B cell (primary cell): ENCODE data around the gene PRLR. TPM values are rescaled to one million over a fixed set of nuclear protein-coding genes. Genes with fewer than 3 reads are reported as not detected.

Source experiments
- ATAC-seq: fragments of 200-7000 bp; cut with Tn5 transposase; one replicate; pipeline ENCODE4 v1.10.0; 2021; ENCODE audit warnings: low read depth, mild to moderate bottlenecking, moderate number of reproducible peaks, moderate library complexity
- CTCF ChIA-PET: fragments of 350-600 bp; sonication (Branson Sonifier 250); formaldehyde crosslinking; loops from one replicate; lab custom pipeline; 2021; ENCODE audit warnings: antibody characterized with exemption, inconsistent platforms; lab: Charles Lee
- POLR2A ChIA-PET: fragments of 350-600 bp; sonication (Branson Sonifier 250); formaldehyde crosslinking; loops from one replicate; lab custom pipeline; 2021; ENCODE audit warnings: antibody characterized with exemption; lab: Charles Lee
- DNase-seq: peaks from one replicate; pipeline ENCODE4 v3.0.0; 2013
- H2AFZ ChIP-seq: 2 replicates; pipeline ENCODE4 v1.6.1; 2012; ENCODE audit warnings: mild to moderate bottlenecking, low read depth, low read length; ENCODE audit not compliant: insufficient read depth, poor library complexity, severe bottlenecking
- H3K27ac ChIP-seq, 2 donors: 1 replicate in 1 of 2; 2 replicates in 1 of 2; pipeline ENCODE4 v1.5.1; 2012 to 2013; ENCODE audit warnings: low read length in 2 of 2, mild to moderate bottlenecking in 2 of 2, moderate library complexity in 1 of 2
- H3K27me3 ChIP-seq, 4 experiments: fragments of 200-600 bp in 1 of 4; sonication (generic) in 1 of 4; replicated peaks in 1 of 4; 1 replicate in 2 of 4; 2 replicates in 2 of 4; pipeline versions ENCODE4 v1.6.1 to v1.7.0; 2013 to 2016; ENCODE audit warnings: low read length in 3 of 4, mild to moderate bottlenecking in 2 of 4, mixed read lengths in 1 of 4, moderate library complexity in 1 of 4; ENCODE audit not compliant: insufficient read depth in 4 of 4, control insufficient read depth in 3 of 4; ENCODE audit errors: control extremely low read depth in 1 of 4
- H3K36me3 ChIP-seq, 2 experiments: replicated peaks in 1 of 2; 1 replicate in 1 of 2; 2 replicates in 1 of 2; pipeline versions ENCODE4 v1.6.1 to v1.7.1; 2013; ENCODE audit warnings: low read length in 1 of 2; ENCODE audit not compliant: insufficient read depth in 2 of 2, control insufficient read depth in 1 of 2; ENCODE audit errors: control extremely low read depth in 1 of 2, extremely low read depth in 1 of 2
- H3K4me1 ChIP-seq, 2 donors: fragments of 200-600 bp in 1 of 2; sonication (generic) in 1 of 2; 1 replicate in 1 of 2; 2 replicates in 1 of 2; pipeline versions ENCODE4 v1.5.1 to v1.6.1; 2013 to 2017; ENCODE audit warnings: low read length in 2 of 2; ENCODE audit not compliant: control insufficient read depth in 2 of 2, insufficient read depth in 2 of 2
- H3K4me2 ChIP-seq: replicated peaks from 2 replicates; pipeline ENCODE3; 2012; ENCODE audit warnings: mild to moderate bottlenecking, low read depth, low read length; ENCODE audit not compliant: poor library complexity, severe bottlenecking
- H3K4me3 ChIP-seq, 5 experiments: fragments of 200-600 bp in 1 of 5; sonication (generic) in 1 of 5; 1 replicate in 3 of 5; 2 replicates in 2 of 5; pipeline versions ENCODE4 v1.5.1 to v1.7.0; 2011 to 2016; ENCODE audit warnings: low read length in 4 of 5, mild to moderate bottlenecking in 4 of 5, low read depth in 2 of 5, control low read depth in 1 of 5, moderate library complexity in 1 of 5; ENCODE audit not compliant: insufficient read depth in 1 of 5; ENCODE audit errors: control extremely low read depth in 1 of 5, extremely low read depth in 1 of 5
- H3K79me2 ChIP-seq: fragments of 200-600 bp; sonication (generic); one replicate; pipeline ENCODE4 v1.6.0; 2016; ENCODE audit warnings: low read length; ENCODE audit not compliant: control insufficient read depth, insufficient read depth
- H3K9ac ChIP-seq: fragments of 200-600 bp; sonication (generic); 2 replicates; pipeline ENCODE4 v1.6.1; 2017; ENCODE audit warnings: mild to moderate bottlenecking, low read length, moderate library complexity
- H3K9me3 ChIP-seq, 3 donors: one replicate each; pipeline versions ENCODE4 v1.6.1 to v1.7.1; 2013; ENCODE audit warnings: low read length in 2 of 3; ENCODE audit not compliant: control insufficient read depth in 2 of 3, insufficient read depth in 1 of 3; ENCODE audit errors: control extremely low read depth in 1 of 3
- H4K20me1 ChIP-seq: 2 replicates; pipeline ENCODE4 v1.6.0; 2012; ENCODE audit warnings: mild to moderate bottlenecking, low read length; ENCODE audit not compliant: insufficient read depth, control insufficient read depth, poor library complexity, severe bottlenecking
- H3K27ac Mint-ChIP-seq: one replicate; pipeline ENCODE4 v1.8.0; 2021; ENCODE audit warnings: mixed read lengths
- H3K27me3 Mint-ChIP-seq: one replicate; pipeline ENCODE4 v1.8.0; 2021; ENCODE audit warnings: mixed read lengths
- H3K4me1 Mint-ChIP-seq: one replicate; pipeline ENCODE4 v1.8.0; 2021; ENCODE audit warnings: mixed read lengths
- H3K4me3 Mint-ChIP-seq: one replicate; pipeline ENCODE4 v1.8.0; 2021; ENCODE audit warnings: mixed read lengths
- H3K9me3 Mint-ChIP-seq: one replicate; pipeline ENCODE4 v1.8.0; 2022; ENCODE audit warnings: mixed read lengths; ENCODE audit not compliant: insufficient read depth
- EZH2 ChIP-seq: IDR thresholded peaks from 2 replicates; pipeline ENCODE4 v1.6.1; 2012; ENCODE audit warnings: borderline replicate concordance, low read depth, mild to moderate bottlenecking, moderate library complexity, low read length; ENCODE audit not compliant: insufficient read depth, poor library complexity, severe bottlenecking
- WGBS: methylation state at CpG from one replicate; pipeline ENCODE4 v1.1.5; 2013; ENCODE audit warnings: missing lambda C conversion rate; ENCODE audit not compliant: insufficient coverage; 5-methylcytosine and 5-hydroxymethylcytosine counted together
- intact Hi-C: fragments of 100-400 bp; cut with micrococcal nuclease; formaldehyde crosslinking; loops from one replicate; pipeline ENCODE4 v1.10.0; 2022
- polyA plus RNA-seq: library from polyadenylated mRNA; depleted of rRNA; stranded (reverse); fragments of >200 nt; gene quantifications from 2 replicates; pipeline ENCODE4 v1.2.3, GENCODE V29; 2012
- total RNA-seq, 2 donors: library from RNA; stranded (reverse); fragments of 120-200 nt in 1 of 2; gene quantifications; 1 replicate in 1 of 2; 2 replicates in 1 of 2; pipeline versions ENCODE4 v1.2.3 to v1.2.4, GENCODE V29; 2013 to 2022
- TF ChIP-seq, protein P1 (sequence below): fragments of 200-600 bp; IDR thresholded peaks from one replicate; pipeline ENCODE4 v1.8.0; 2022; ENCODE audit warnings: antibody characterized with exemption, mild to moderate bottlenecking

Gene PRLR
- total and polyA plus RNA-seq, 2 donors (not counting 1 experiment from before 2014, with no cell fraction given): 0.39 TPM; not detected in 1

DNA sequence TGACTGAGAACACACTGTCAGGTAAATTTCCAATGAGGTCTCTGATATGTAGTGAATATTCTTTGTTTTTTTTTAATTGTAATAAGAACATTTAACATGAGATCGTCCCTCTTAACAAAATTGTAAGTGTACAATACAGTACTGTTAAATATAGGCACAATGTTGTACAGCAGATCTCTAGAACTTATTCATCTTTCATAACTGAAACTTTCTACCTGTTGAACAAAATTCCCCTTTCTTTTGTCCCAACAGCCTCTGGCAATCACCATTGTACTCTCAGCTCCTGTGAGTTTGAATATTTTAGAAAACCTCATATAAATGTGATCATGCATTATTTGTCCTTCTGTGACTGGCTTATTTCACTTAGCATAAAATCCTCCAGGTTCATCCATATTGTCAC, 10.6 kb upstream of the PRLR start:
- no peak overlapping the region for H3K4me3 ChIP-seq
- no peak overlapping the region for H3K4me2 ChIP-seq
- intact Hi-C loops: no loop called here
- Mint-ChIP-seq H3K27me3 (peaks cover 4% of the 10 kb centered on the region), H3K4me1 (no peaks in the 10 kb centered on the region), H3K4me3 (no peak overlapping the region), H3K27ac (no peak overlapping the region), H3K9me3 (no peaks in the 10 kb centered on the region)
- no peaks in the 10 kb centered on the region for H3K79me2 ChIP-seq
- H3K27me3 ChIP-seq: peaks cover 0 to 7% (median 1%) of the 10 kb centered on the region in 4 experiments
- no peaks in the 10 kb centered on the region for H4K20me1 ChIP-seq
- H3K36me3 ChIP-seq: no peaks in the 10 kb centered on the region
- no peak overlapping the region for H2AFZ ChIP-seq
- H3K4me1 ChIP-seq: no peaks in the 10 kb centered on the region
- H3K9ac ChIP-seq: no peak overlapping the region
- no peaks in the 10 kb centered on the region for H3K9me3 ChIP-seq
- DNase-seq: no peak
- ChIA-PET CTCF (no interaction called here), POLR2A (no interaction called here)
- TF ChIP-seq EZH2: no peak
- TF ChIP-seq, protein P1, sequence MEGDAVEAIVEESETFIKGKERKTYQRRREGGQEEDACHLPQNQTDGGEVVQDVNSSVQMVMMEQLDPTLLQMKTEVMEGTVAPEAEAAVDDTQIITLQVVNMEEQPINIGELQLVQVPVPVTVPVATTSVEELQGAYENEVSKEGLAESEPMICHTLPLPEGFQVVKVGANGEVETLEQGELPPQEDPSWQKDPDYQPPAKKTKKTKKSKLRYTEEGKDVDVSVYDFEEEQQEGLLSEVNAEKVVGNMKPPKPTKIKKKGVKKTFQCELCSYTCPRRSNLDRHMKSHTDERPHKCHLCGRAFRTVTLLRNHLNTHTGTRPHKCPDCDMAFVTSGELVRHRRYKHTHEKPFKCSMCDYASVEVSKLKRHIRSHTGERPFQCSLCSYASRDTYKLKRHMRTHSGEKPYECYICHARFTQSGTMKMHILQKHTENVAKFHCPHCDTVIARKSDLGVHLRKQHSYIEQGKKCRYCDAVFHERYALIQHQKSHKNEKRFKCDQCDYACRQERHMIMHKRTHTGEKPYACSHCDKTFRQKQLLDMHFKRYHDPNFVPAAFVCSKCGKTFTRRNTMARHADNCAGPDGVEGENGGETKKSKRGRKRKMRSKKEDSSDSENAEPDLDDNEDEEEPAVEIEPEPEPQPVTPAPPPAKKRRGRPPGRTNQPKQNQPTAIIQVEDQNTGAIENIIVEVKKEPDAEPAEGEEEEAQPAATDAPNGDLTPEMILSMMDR: no peak
- no peak for ATAC-seq
- no peak overlapping the region for H3K27ac ChIP-seq
- WGBS: no CpG with 5 or more reads among the region's 1 CpG

DNA sequence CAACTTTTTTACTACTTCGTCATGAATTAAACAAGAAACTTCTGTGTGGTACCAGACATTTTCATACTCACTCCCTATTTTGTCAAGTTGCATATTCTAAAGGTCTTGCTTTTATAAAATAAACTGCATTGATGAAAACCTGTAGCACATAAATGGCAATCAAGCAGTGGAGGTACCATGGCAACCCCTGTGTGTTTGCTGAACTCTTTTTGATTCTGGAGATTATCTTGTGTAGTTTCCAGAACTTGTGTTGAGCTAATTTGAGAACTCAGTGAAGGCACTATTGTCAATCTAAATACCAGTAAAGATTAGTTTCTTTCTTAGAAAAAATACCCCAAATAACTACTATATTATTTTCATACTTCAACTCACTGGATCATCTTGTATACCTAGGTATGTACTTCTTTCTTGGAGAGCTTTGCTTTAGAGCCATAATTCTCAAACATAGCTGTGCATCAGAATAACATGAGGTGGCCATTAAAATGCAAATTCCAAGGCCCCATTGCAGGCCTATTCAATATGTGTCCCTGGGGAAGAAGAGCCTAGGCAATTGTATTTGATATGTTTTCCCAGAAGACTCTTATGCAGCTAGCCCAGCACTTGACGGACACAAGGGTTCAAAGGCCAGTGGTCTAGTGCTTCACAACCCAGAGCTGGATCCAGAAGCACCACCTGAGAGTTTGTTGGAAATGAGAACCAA, 9.8 kb upstream of the PRLR start:
- intact Hi-C loops: no loop called here
- WGBS: no CpG with 5 or more reads among the region's 2 CpGs
- H3K9me3 ChIP-seq: no peaks in the 10 kb centered on the region
- H3K36me3 ChIP-seq: no peaks in the 10 kb centered on the region
- no peak overlapping the region for H3K4me3 ChIP-seq
- no peaks in the 10 kb centered on the region for H3K79me2 ChIP-seq
- H3K9ac ChIP-seq: no peak overlapping the region
- TF ChIP-seq EZH2: no peak
- TF ChIP-seq, protein P1: no peak
- Mint-ChIP-seq H3K9me3 (no peaks in the 10 kb centered on the region), H3K27me3 (peaks cover 4% of the 10 kb centered on the region), H3K27ac (no peak overlapping the region), H3K4me3 (no peak overlapping the region), H3K4me1 (no peaks in the 10 kb centered on the region)
- H3K4me2 ChIP-seq: no peak overlapping the region
- no peak for DNase-seq
- ATAC-seq: no peak
- POLR2A ChIA-PET: no interaction called here
- CTCF ChIA-PET: no interaction called here
- H3K27me3 ChIP-seq: peaks cover 0 to 7% (median 1%) of the 10 kb centered on the region in 4 experiments
- H4K20me1 ChIP-seq: no peaks in the 10 kb centered on the region
- H3K4me1 ChIP-seq: no peaks in the 10 kb centered on the region
- H3K27ac ChIP-seq: no peak overlapping the region
- H2AFZ ChIP-seq: no peak overlapping the region
